PFSK-1 (cell line): ENCODE data around the gene CEP85L.

Experiments
- FOXP2 ChIP-seq: optimal IDR thresholded peaks from 2 replicates; pipeline ENCODE3; 2011; ENCODE audit warnings: borderline replicate concordance, control low read depth, inconsistent platforms; ENCODE audit not compliant: insufficient read depth; ENCODE audit errors: extremely low read length, extremely low read depth
- POLR2AphosphoS5 ChIP-seq: IDR thresholded peaks from 2 replicates; pipeline ENCODE4 v1.6.1; 2012; ENCODE audit warnings: low read depth, mild to moderate bottlenecking, control low read depth, low read length, moderate library complexity
- SIN3A ChIP-seq: IDR thresholded peaks from 2 replicates; pipeline ENCODE4 v1.6.1; 2012; ENCODE audit warnings: mild to moderate bottlenecking, low read length, moderate library complexity, borderline replicate concordance; ENCODE audit not compliant: insufficient read depth
- TAF1 ChIP-seq: IDR thresholded peaks from 2 replicates; pipeline ENCODE4 v1.6.1; 2012; ENCODE audit warnings: low read length, control low read depth, borderline replicate concordance; ENCODE audit not compliant: insufficient read depth
- TF ChIP-seq, protein P1 (sequence below), 2 experiments: IDR thresholded peaks; 2 replicates each; pipeline versions ENCODE4 v1.6.1 to v1.8.0; 2011 to 2012; ENCODE audit warnings: low read depth in 2 of 2, low read length in 2 of 2, control low read depth in 1 of 2, inconsistent platforms in 1 of 2, mild to moderate bottlenecking in 1 of 2, moderate library complexity in 1 of 2; ENCODE audit not compliant: insufficient read depth in 1 of 2

The CEP85L gene

GRCh38 chr6:118589649-118590365 is 61.6 kb downstream of the CEP85L start:
- TF ChIP-seq, protein P1, sequence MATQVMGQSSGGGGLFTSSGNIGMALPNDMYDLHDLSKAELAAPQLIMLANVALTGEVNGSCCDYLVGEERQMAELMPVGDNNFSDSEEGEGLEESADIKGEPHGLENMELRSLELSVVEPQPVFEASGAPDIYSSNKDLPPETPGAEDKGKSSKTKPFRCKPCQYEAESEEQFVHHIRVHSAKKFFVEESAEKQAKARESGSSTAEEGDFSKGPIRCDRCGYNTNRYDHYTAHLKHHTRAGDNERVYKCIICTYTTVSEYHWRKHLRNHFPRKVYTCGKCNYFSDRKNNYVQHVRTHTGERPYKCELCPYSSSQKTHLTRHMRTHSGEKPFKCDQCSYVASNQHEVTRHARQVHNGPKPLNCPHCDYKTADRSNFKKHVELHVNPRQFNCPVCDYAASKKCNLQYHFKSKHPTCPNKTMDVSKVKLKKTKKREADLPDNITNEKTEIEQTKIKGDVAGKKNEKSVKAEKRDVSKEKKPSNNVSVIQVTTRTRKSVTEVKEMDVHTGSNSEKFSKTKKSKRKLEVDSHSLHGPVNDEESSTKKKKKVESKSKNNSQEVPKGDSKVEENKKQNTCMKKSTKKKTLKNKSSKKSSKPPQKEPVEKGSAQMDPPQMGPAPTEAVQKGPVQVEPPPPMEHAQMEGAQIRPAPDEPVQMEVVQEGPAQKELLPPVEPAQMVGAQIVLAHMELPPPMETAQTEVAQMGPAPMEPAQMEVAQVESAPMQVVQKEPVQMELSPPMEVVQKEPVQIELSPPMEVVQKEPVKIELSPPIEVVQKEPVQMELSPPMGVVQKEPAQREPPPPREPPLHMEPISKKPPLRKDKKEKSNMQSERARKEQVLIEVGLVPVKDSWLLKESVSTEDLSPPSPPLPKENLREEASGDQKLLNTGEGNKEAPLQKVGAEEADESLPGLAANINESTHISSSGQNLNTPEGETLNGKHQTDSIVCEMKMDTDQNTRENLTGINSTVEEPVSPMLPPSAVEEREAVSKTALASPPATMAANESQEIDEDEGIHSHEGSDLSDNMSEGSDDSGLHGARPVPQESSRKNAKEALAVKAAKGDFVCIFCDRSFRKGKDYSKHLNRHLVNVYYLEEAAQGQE (IDR thresholded peaks at IDR 0.05; ENCODE audit: insufficient read depth in 1 of 2, low read depth in 2 of 2, low read length in 2 of 2) = no peak
- TF ChIP-seq SIN3A (no peak), POLR2AphosphoS5 (no peak), TAF1 (no peak), FOXP2 (no peak)

GRCh38 chr6:118589186-118589585 is 62.2 kb downstream of the CEP85L start:
- TF ChIP-seq SIN3A = no peak
- TF ChIP-seq TAF1 = no peak
- no peak for TF ChIP-seq POLR2AphosphoS5
- TF ChIP-seq, protein P1 (IDR thresholded peaks at IDR 0.05; ENCODE audit: insufficient read depth in 1 of 2, low read depth in 2 of 2, low read length in 2 of 2) = no peak
- no peak for TF ChIP-seq FOXP2

GRCh38 chr6:118588626-118589025 is 62.8 kb downstream of the CEP85L start:
- no peak for TF ChIP-seq SIN3A
- no peak for TF ChIP-seq POLR2AphosphoS5
- TF ChIP-seq FOXP2 = no peak
- TF ChIP-seq TAF1 = no peak
- TF ChIP-seq, protein P1 (IDR thresholded peaks at IDR 0.05; ENCODE audit: insufficient read depth in 1 of 2, low read depth in 2 of 2, low read length in 2 of 2) = no peak

GRCh38 chr6:118586746-118587485 is 64.5 kb downstream of the CEP85L start:
- TF ChIP-seq TAF1 (no peak), SIN3A (no peak), FOXP2 (no peak), POLR2AphosphoS5 (no peak)
- TF ChIP-seq, protein P1 (IDR thresholded peaks at IDR 0.05; ENCODE audit: insufficient read depth in 1 of 2, low read depth in 2 of 2, low read length in 2 of 2) = no peak
